Measurements from ENCODE around the gene FLNC. TPM values are rescaled to one million over a fixed set of nuclear protein-coding genes. Genes with fewer than 3 reads are reported as not detected.

The FLNC gene
- total and polyA plus RNA-seq, 2 of the 13 experiments (the other 11 are each of a cell fraction or from before 2014, with no cell fraction given): 0.02 TPM; not detected in 1

- TF ChIP-seq, protein P1, sequence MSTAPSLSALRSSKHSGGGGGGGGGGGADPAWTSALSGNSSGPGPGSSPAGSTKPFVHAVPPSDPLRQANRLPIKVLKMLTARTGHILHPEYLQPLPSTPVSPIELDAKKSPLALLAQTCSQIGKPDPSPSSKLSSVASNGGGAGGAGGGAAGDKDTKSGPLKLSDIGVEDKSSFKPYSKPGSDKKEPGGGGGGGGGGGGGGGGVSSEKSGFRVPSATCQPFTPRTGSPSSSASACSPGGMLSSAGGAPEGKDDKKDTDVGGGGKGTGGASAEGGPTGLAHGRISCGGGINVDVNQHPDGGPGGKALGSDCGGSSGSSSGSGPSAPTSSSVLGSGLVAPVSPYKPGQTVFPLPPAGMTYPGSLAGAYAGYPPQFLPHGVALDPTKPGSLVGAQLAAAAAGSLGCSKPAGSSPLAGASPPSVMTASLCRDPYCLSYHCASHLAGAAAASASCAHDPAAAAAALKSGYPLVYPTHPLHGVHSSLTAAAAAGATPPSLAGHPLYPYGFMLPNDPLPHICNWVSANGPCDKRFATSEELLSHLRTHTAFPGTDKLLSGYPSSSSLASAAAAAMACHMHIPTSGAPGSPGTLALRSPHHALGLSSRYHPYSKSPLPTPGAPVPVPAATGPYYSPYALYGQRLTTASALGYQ (CRISPR knock-in tag; IDR thresholded peaks at IDR 0.05): no peak
- no peak for TF ChIP-seq MBD4 (IDR thresholded peaks at IDR 0.05; ENCODE audit: borderline replicate concordance, low read length)
- DNase-seq (ENCODE audit: low spot score): no peak
- ATAC-seq: no peak
- H3K79me2 ChIP-seq (ENCODE audit: insufficient read depth, low read length): peaks cover 11% of the 10 kb centered on the region
- intact Hi-C loops (cut with micrococcal nuclease; ENCODE audit: unreplicated experiment) (loop anchor here (10.0 kb wide), 1 partner anchor 81 kb away; no protein-coding TSS in a partner anchor), in situ Hi-C loops (cut with HindIII; ENCODE audit: extremely low pct_ligation_motif_present, low pct_unique_long_range_greater_than_20kb) (no loop called here)
- H3K4me1 ChIP-seq (ENCODE audit: insufficient read depth, low read length): peaks cover 39% of the 10 kb centered on the region
- no TSS peak for BruUV-seq (replicated peaks)
- no peak overlapping the region for H3K27ac ChIP-seq (ENCODE audit: extremely low read length, insufficient read depth, low read length)
- H3K36me3 ChIP-seq (replicated peaks in 1 of 2; ENCODE audit: control insufficient read depth in 1 of 2, insufficient read depth in 2 of 2, low read length in 2 of 2): peaks cover 0 to 5% of the 10 kb centered on the region in 2 experiments; a peak in 2 of 5 replicates
- H3K4me3 ChIP-seq (replicated peaks in 1 of 3; ENCODE audit: insufficient read depth in 1 of 3, low read depth in 2 of 3, low read length in 3 of 3): no peak overlapping the region
- H3K9ac ChIP-seq (ENCODE audit: insufficient read depth, low read depth, low read length): no peak overlapping the region
- 96% methylated on average over 10 of the region's 12 CpGs for WGBS (ENCODE audit: low lambda C conversion rate)
- FAIRE-seq: no peak
- POLR2A ChIA-PET: no interaction called here
- no peaks in the 10 kb centered on the region; the same call in 1 of the 2 replicates for H4K20me1 ChIP-seq (ENCODE audit: insufficient read depth, low read length)
- no peak overlapping the region for H2AFZ ChIP-seq (ENCODE audit: low read length)
- no peaks in the 10 kb centered on the region for H3K9me3 ChIP-seq (ENCODE audit: low read length)
- CTCF ChIA-PET (ENCODE audit: low intra/inter-chr PET ratio, low total read pairs): no interaction called here
- no peak overlapping the region for H3K4me2 ChIP-seq (ENCODE audit: low read depth, low read length)
- H3K27me3 ChIP-seq (ENCODE audit: control insufficient read depth in 1 of 2, insufficient read depth in 2 of 2, low read length in 2 of 2): peaks cover 0 to 2% of the 10 kb centered on the region in 2 experiments; a peak in 1 of 5 replicates
Observed at GRCh38 chr7:128865303-128865702, 35.1 kb downstream of the FLNC start.

DNA sequence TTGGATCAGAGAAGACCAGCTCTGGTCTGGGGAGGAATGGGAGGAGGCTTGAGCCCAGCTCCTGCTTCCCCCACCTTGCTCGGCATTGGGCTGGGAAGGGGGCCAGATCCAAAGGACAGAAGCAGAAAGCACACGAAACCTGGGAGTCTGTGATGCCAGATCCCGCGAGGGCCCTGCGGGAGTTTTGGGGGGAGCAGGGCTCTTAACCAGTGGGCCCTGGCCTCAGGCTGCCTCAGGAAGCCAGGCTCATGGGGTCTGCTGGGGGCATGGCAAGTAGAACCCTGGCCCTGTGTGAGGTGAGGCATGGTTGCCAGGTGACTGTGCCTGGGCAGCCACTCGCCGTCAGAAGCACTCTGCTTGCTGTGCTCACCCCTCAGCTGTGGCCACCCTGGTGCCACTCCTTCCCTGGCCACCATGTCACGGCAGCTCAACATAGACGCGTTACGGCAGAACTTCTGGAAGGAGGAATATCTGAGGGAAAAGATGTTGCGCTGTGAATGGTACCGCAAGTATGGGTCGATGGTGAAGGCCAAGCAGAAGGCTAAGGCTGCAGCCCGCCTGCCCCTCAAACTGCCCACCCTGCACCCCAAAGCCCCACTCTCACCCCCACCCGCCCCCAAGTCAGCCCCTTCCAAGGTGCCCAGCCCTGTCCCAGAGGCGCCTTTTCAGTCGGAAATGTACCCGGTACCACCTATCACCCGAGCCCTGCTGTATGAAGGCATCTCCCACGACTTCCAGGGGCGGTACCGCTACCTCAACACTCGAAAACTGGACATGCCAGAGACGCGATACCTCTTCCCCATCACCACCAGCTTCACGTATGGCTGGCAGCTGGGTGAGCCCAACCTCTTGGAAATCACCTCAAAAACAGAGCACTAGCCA, 36.0 kb downstream of the FLNC start:
- Histone ChIP-seq H3K27me3 (ENCODE audit: control insufficient read depth in 1 of 2, insufficient read depth in 2 of 2, low read length in 2 of 2) (peaks cover 2 to 11% of the 10 kb centered on the region in 2 experiments; a peak in 3 of 5 replicates), H3K79me2 (ENCODE audit: insufficient read depth, low read length) (peaks cover 11% of the 10 kb centered on the region), H3K4me1 (ENCODE audit: insufficient read depth, low read length) (peaks cover 40% of the 10 kb centered on the region), H3K9ac (ENCODE audit: insufficient read depth, low read depth, low read length) (no peak overlapping the region), H4K20me1 (ENCODE audit: insufficient read depth, low read length) (no peaks in the 10 kb centered on the region; the same call in 1 of the 2 replicates), H3K27ac (ENCODE audit: extremely low read length, insufficient read depth, low read length) (no peak overlapping the region), H3K36me3 (replicated peaks in 1 of 2; ENCODE audit: control insufficient read depth in 1 of 2, insufficient read depth in 2 of 2, low read length in 2 of 2) (peaks cover 0 to 5% of the 10 kb centered on the region in 2 experiments; a peak in 2 of 5 replicates), H3K4me3 (replicated peaks in 1 of 3; ENCODE audit: insufficient read depth in 1 of 3, low read depth in 2 of 3, low read length in 3 of 3) (no peak overlapping the region), H3K4me2 (ENCODE audit: low read depth, low read length) (no peak overlapping the region), H3K9me3 (ENCODE audit: low read length) (no peaks in the 10 kb centered on the region), H2AFZ (ENCODE audit: low read length) (no peak overlapping the region)
- in situ Hi-C loops (cut with HindIII; ENCODE audit: extremely low pct_ligation_motif_present, low pct_unique_long_range_greater_than_20kb) (no loop called here), intact Hi-C loops (cut with micrococcal nuclease; ENCODE audit: unreplicated experiment) (loop anchor here (10.0 kb wide), 1 partner anchor 81 kb away; no protein-coding TSS in a partner anchor)
- no TSS peak for BruUV-seq (replicated peaks)
- ChIA-PET CTCF (ENCODE audit: low intra/inter-chr PET ratio, low total read pairs) (no interaction called here), POLR2A (no interaction called here)
- 96% methylated on average over 27 of the region's 27 CpGs for WGBS (ENCODE audit: low lambda C conversion rate)
- no peak for ATAC-seq
- FAIRE-seq: no peak
- DNase-seq (ENCODE audit: low spot score): no peak
- TF ChIP-seq MIER2 (CRISPR knock-in tag; IDR thresholded peaks at IDR 0.05) (no peak), GATAD2A (CRISPR knock-in tag; IDR thresholded peaks at IDR 0.05) (no peak), AGO1 (IDR thresholded peaks at IDR 0.05; ENCODE audit: low read depth, low read length, poor library complexity, severe bottlenecking) (no peak), KMT2A (CRISPR knock-in tag; IDR thresholded peaks at IDR 0.05) (no peak), JUN (CRISPR knock-in tag; IDR thresholded peaks at IDR 0.05) (no peak), ZNF839 (CRISPR knock-in tag; IDR thresholded peaks at IDR 0.05; ENCODE audit: borderline replicate concordance) (no peak), TCF7 (IDR thresholded peaks at IDR 0.05; ENCODE audit: low read depth) (no peak), KAT8 (CRISPR knock-in tag; IDR thresholded peaks at IDR 0.05) (no peak), DPF2 (CRISPR knock-in tag; IDR thresholded peaks at IDR 0.05; ENCODE audit: borderline replicate concordance, low read depth) (no peak), ZNF282 (IDR thresholded peaks at IDR 0.05; ENCODE audit: partially characterized antibody) (no peak)
- TF ChIP-seq, protein P2, sequence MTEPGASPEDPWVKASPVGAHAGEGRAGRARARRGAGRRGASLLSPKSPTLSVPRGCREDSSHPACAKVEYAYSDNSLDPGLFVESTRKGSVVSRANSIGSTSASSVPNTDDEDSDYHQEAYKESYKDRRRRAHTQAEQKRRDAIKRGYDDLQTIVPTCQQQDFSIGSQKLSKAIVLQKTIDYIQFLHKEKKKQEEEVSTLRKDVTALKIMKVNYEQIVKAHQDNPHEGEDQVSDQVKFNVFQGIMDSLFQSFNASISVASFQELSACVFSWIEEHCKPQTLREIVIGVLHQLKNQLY (CRISPR knock-in tag; IDR thresholded peaks at IDR 0.05): no peak
- TF ChIP-seq, protein P3, sequence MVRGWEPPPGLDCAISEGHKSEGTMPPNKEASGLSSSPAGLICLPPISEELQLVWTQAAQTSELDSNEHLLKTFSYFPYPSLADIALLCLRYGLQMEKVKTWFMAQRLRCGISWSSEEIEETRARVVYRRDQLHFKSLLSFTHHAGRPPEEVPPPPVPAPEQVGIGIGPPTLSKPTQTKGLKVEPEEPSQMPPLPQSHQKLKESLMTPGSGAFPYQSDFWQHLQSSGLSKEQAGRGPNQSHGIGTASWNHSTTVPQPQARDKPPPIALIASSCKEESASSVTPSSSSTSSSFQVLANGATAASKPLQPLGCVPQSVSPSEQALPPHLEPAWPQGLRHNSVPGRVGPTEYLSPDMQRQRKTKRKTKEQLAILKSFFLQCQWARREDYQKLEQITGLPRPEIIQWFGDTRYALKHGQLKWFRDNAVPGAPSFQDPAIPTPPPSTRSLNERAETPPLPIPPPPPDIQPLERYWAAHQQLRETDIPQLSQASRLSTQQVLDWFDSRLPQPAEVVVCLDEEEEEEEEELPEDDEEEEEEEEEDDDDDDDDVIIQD (CRISPR knock-in tag; IDR thresholded peaks at IDR 0.05; ENCODE audit: low read depth): no peak
